Retinal pigment epithelial cell (primary cell): ENCODE measurements around the gene CCDC57.

Experiments
- DNase-seq: peaks from one replicate; pipeline ENCODE4 v3.0.0-alpha.2; 2010; ENCODE audit warnings: low read depth
- H3K4me3 ChIP-seq: 2 replicates; pipeline ENCODE4 v1.5.1; 2011; ENCODE audit warnings: mild to moderate bottlenecking, low read length, control low read depth, moderate library complexity
- TF ChIP-seq, protein P1 (sequence below): conservative IDR thresholded peaks from 2 replicates; pipeline ENCODE4 v1.5.1; 2011; ENCODE audit warnings: low read depth, low read length, control low read depth, inconsistent platforms

Gene CCDC57

DNA sequence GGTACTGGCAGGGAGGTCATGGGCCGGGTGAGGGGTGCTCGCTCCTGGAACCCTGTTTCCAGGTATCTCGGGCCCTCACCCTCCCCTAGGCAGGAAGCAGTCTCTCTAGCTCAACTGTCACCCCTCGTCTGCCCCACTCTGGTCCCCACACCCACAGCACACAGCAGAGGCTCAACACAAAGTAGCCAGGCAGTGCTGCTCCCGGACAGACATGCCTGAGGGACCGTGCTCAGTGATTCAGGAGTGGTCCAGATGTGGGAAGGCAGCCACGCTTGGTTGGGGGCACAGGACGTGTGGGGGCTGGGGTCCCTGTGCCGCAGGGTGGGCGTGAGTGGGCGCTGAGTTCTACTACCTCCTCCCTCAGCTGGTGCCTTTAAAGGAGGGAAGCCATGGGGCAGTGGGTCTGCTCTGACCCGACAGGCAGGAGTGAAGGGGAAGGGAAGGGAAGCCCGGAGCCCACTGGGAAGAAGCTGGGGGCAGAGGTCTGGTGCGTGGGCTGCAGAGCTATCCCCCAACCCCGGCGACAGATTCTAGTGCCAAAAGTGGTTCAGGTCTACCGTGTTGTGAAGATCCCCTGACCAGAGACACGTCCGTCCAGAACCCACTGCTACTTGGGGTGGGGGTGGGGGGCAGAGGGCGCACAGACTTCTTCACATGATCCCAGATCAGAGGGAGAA is 28.0 kb upstream of the CCDC57 start:
- H3K4me3 ChIP-seq, result no peak overlapping the region

DNA sequence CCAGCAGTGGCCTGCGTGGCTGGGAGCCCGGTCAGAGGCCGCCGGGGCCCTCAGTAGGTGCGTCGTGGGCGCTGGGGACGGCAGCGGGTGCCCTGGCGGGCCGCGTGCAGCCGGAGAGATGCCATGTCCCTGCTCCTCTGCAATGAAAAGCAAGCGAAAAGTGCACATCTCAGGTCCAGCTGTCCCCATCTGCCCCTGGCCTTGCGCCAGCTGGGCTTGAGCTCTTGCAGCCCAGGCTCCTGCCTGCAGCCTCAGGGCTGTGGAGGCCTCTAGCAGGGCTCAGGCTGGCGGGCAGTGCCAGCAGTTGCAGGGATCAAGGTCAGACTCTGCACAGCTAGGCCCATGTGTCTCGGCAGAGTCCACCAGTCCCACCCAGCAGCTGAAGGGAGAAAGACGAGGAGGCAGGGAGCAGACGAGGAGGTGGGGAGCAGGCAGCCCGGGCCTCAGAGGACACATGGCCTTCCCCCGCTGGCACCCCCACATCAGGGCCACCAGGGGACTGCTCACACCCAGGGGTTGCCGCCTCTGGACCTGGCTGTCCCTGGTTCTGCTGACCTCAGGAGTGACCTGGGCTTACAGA is 27.4 kb upstream of the CCDC57 start:
- TF ChIP-seq, protein P1, sequence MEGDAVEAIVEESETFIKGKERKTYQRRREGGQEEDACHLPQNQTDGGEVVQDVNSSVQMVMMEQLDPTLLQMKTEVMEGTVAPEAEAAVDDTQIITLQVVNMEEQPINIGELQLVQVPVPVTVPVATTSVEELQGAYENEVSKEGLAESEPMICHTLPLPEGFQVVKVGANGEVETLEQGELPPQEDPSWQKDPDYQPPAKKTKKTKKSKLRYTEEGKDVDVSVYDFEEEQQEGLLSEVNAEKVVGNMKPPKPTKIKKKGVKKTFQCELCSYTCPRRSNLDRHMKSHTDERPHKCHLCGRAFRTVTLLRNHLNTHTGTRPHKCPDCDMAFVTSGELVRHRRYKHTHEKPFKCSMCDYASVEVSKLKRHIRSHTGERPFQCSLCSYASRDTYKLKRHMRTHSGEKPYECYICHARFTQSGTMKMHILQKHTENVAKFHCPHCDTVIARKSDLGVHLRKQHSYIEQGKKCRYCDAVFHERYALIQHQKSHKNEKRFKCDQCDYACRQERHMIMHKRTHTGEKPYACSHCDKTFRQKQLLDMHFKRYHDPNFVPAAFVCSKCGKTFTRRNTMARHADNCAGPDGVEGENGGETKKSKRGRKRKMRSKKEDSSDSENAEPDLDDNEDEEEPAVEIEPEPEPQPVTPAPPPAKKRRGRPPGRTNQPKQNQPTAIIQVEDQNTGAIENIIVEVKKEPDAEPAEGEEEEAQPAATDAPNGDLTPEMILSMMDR, result no peak
- no peak for DNase-seq
- no peak overlapping the region for H3K4me3 ChIP-seq

More for the DNA sequence above, 28.0 kb upstream of the CCDC57 start:
- no peak for DNase-seq
- TF ChIP-seq, protein P1, result no peak

DNA sequence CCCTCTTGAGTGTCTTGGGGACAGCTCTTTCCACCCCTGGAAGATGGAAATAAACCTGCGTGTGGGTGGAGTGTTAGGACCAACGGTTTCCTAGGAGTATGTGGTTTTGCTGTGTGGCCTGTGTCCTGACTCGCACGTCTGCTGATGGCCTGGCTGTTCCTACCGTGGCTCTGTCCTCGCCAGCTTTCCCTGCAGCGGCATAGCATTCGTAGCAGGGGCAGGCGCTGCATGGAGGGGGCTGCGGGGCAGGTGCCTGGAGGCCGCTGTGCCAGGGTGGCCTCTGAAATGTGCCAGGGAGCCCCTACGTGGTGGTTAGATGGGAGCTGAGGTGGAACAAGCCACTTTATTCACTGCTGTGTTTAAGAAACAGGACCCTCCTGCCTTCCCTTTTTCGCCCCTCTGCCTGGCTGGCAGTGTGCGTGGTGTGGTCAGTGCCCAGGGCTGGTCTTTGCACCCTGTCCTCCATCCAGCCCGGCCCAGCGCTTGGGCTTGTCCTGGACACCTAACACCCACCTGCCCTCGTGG is 26.8 kb upstream of the CCDC57 start:
- TF ChIP-seq, protein P1, result no peak
- DNase-seq, result no peak
- H3K4me3 ChIP-seq, result no peak overlapping the region

- TF ChIP-seq, protein P1, result no peak
- H3K4me3 ChIP-seq, result no peak overlapping the region
- DNase-seq, result no peak
These were observed 26.0 kb upstream of the CCDC57 start for GRCh38 chr17:82238472-82239201.

DNA sequence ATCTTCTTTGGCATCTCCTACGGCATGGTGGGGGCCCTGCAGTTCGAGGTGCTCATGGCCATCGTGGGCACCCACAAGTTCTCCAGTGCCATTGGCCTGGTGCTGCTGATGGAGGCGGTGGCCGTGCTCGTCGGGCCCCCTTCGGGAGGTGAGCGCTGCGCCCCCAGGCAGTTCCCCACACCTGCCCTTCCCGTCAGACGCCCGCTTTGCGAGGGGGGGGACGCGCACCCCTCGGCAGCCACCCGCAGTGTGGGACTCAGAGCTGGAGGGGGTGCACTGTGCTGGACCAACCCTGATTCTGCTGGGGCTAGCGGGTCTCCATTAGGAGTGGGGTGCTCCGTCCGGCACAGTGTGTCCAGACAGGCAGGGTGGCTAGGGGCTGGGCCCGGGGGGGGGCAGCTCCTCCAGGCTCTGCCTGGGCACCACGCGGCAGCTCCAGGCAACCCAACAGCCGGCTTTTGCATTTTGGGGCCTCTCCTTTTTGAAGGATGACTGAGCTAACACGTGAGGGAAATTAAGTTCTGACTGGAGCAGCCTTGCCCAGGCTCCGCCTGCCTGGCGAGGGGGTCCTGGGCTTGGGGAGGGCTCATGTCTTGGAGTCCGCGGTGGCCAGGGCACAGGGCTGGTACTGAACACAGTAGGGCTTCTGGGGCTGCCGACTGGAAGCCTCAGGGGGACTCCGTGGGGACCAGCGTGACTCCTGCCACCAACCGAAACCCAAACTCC is 25.3 kb upstream of the CCDC57 start:
- no peak overlapping the region for H3K4me3 ChIP-seq
- no peak for DNase-seq
- TF ChIP-seq, protein P1, result no peak

GRCh38 chr17:82237083-82237745 is 24.6 kb upstream of the CCDC57 start:
- TF ChIP-seq, protein P1, result no peak
- DNase-seq, result no peak
- H3K4me3 ChIP-seq, result no peak overlapping the region
